Renal cortical epithelial cell (primary cell): ENCODE results near the gene TFPI2. TPM values are rescaled to one million over a fixed set of nuclear protein-coding genes. Genes with fewer than 3 reads are reported as not detected.

Experiments used
- DNase-seq: peaks from one replicate; pipeline ENCODE4 v3.0.0-alpha.2; 2011; ENCODE audit warnings: low read depth
- total RNA-seq: library from RNA; depleted of rRNA; stranded (reverse); fragments of >200 nt; gene quantifications from 2 replicates; pipeline ENCODE4 v1.2.3, GENCODE V29; 2014

Gene TFPI2
- total RNA-seq, 1 donor from 2014 or later, result 22.7 TPM

- peak; percentile 46 for DNase-seq
These were observed 19.8 kb upstream of the TFPI2 start for GRCh38 chr7:93910076-93910994.

GRCh38 chr7:93906267-93906666 lies 15.7 kb upstream of the TFPI2 start, which contains the start of gene GNGT1:
TSS of gene GNGT1 (plus strand) at chr7:93906567. CDS start at chr7:93906747, 180 bp downstream.
- no peak for DNase-seq

GRCh38 chr7:93902777-93903423 lies 12.3 kb upstream of the TFPI2 start:
- DNase-seq, result peak; percentile 64

- peak; percentile 65 for DNase-seq
These were observed 7.1 kb upstream of the TFPI2 start for GRCh38 chr7:93897680-93898079.

GRCh38 chr7:93895859-93896600 lies 5.5 kb upstream of the TFPI2 start:
- DNase-seq, result no peak

- DNase-seq, result no peak
These were observed 4.5 kb upstream of the TFPI2 start for GRCh38 chr7:93894966-93895640.

- peak; percentile 19 for DNase-seq
These were observed 3.9 kb upstream of the TFPI2 start for GRCh38 chr7:93894426-93894825.

GRCh38 chr7:93890041-93890463 lies 501 bp downstream of the TFPI2 start:
- DNase-seq, result peak; percentile 49

GRCh38 chr7:93889261-93889660 lies 1.3 kb downstream of the TFPI2 start:
- peak; percentile 67 for DNase-seq

GRCh38 chr7:93884541-93884940 lies 6.0 kb downstream of the TFPI2 start:
- DNase-seq, result peak; percentile 69

- peak; percentile 63 for DNase-seq
These were observed 6.6 kb downstream of the TFPI2 start for GRCh38 chr7:93883917-93884345.

GRCh38 chr7:93883078-93883916 lies 7.3 kb downstream of the TFPI2 start:
- no peak for DNase-seq

- no peak for DNase-seq
These were observed 8.1 kb downstream of the TFPI2 start for GRCh38 chr7:93882468-93882867.

GRCh38 chr7:93879356-93879755 lies 11.2 kb downstream of the TFPI2 start:
- DNase-seq, result no peak

- DNase-seq, result no peak
These were observed 12.8 kb downstream of the TFPI2 start for GRCh38 chr7:93877742-93878141.

GRCh38 chr7:93873998-93874574 lies 16.5 kb downstream of the TFPI2 start:
- no peak for DNase-seq

- DNase-seq, result no peak
These were observed 23.7 kb downstream of the TFPI2 start for GRCh38 chr7:93866886-93867285.

GRCh38 chr7:93862651-93863050 lies 27.9 kb downstream of the TFPI2 start:
- no peak for DNase-seq

GRCh38 chr7:93861325-93861949 lies 29.1 kb downstream of the TFPI2 start:
- DNase-seq, result peak; percentile 3

GRCh38 chr7:93860261-93860660 lies 30.3 kb downstream of the TFPI2 start:
- peak; percentile 4 for DNase-seq
